ENCODE data around the gene CNTLN. TPM values are rescaled to one million over a fixed set of nuclear protein-coding genes. Genes with fewer than 3 reads are reported as not detected.
"Not testable (repeated sequence)": the region's sequence is repeated elsewhere in the genome, so short reads cannot be mapped to it uniquely, and the experiment has no call there.

The CNTLN gene
- total RNA-seq, 1 donor from 2014 or later = 14.1 TPM

DNA sequence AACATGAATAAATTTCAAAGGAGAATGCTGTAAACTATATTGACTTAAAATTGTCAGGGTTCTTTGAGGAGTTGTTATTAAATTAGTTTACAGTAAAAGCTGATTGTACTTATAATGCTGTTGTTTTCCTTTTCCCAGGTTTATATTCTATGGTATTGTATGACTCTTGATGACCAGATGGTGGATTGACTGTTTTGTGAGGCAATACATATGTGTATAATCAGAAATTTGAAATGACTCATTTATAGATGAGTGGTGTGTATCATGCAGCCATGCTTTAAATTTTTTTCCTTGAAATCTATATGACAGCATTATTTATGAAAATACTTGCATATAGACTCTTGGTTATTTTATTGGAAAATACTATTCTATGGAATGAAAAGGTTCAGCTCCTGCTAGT lies 195.3 kb downstream of the CNTLN start:
- H3K27ac Mint-ChIP-seq = no peak overlapping the region

DNA sequence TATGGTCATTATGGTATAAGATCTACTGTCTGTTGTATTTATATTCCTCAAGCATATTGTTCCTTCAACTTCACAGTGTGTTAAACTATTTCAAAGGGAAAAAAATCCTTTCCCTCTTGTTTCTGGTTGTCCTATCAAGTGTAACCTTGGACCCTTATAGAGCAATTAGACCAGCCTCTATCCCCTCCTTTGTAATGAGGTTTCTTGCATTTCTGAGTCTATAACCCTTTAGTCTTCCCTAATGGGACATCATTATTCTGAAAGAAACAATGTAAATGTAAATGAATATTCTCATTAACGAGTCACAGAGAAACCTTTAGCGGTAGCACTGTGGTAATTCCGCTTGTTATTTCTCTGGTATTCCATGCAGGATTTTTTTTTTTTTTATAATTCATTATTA lies 197.3 kb downstream of the CNTLN start:
- no peaks in the 10 kb centered on the region for H3K9me3 Mint-ChIP-seq
- no peak overlapping the region for H3K27ac Mint-ChIP-seq
- TF ChIP-seq, protein P1, sequence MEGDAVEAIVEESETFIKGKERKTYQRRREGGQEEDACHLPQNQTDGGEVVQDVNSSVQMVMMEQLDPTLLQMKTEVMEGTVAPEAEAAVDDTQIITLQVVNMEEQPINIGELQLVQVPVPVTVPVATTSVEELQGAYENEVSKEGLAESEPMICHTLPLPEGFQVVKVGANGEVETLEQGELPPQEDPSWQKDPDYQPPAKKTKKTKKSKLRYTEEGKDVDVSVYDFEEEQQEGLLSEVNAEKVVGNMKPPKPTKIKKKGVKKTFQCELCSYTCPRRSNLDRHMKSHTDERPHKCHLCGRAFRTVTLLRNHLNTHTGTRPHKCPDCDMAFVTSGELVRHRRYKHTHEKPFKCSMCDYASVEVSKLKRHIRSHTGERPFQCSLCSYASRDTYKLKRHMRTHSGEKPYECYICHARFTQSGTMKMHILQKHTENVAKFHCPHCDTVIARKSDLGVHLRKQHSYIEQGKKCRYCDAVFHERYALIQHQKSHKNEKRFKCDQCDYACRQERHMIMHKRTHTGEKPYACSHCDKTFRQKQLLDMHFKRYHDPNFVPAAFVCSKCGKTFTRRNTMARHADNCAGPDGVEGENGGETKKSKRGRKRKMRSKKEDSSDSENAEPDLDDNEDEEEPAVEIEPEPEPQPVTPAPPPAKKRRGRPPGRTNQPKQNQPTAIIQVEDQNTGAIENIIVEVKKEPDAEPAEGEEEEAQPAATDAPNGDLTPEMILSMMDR (conservative IDR thresholded peaks at IDR 0.05) = no peak
- no peaks in the 10 kb centered on the region for H3K27me3 Mint-ChIP-seq
- no peak overlapping the region for H3K4me3 Mint-ChIP-seq
- no peak for DNase-seq (ENCODE audit: extremely low spot score, unreplicated experiment)
- no peaks in the 10 kb centered on the region for H3K36me3 Mint-ChIP-seq
- H3K4me1 Mint-ChIP-seq (ENCODE audit: unreplicated experiment) = no peaks in the 10 kb centered on the region

More for the DNA sequence above, 195.3 kb downstream of the CNTLN start:
- TF ChIP-seq, protein P1 (conservative IDR thresholded peaks at IDR 0.05) = no peak
- Mint-ChIP-seq H3K4me3 (no peak overlapping the region), H3K4me1 (ENCODE audit: unreplicated experiment) (no peaks in the 10 kb centered on the region), H3K9me3 (no peaks in the 10 kb centered on the region), H3K36me3 (no peaks in the 10 kb centered on the region), H3K27me3 (no peaks in the 10 kb centered on the region)
- DNase-seq (ENCODE audit: extremely low spot score, unreplicated experiment) = no peak

DNA sequence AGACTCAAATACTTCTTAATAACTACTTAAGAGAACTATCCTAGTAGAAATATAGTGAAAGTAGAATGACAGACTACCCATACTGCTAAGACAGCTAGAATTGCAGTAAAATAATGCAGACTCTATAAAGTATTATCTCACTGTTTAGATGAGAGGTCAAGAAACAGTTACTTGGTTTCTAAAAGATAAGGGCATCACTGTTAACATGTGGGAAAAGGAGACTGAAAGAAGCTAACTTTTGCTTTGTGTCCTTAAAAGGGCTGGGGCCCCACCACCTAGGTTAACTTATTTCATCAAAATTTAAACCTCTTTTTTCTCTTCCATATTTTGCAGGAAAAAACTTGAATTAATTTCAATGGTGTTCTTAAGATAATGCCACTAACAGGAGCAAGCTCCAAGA lies 204.3 kb downstream of the CNTLN start:
- TF ChIP-seq, protein P1 (conservative IDR thresholded peaks at IDR 0.05) = no peak
- Mint-ChIP-seq H3K4me3 (no peak overlapping the region), H3K36me3 (peaks cover 4% of the 10 kb centered on the region), H3K27me3 (no peaks in the 10 kb centered on the region), H3K27ac (no peak overlapping the region), H3K9me3 (no peaks in the 10 kb centered on the region), H3K4me1 (ENCODE audit: unreplicated experiment) (no peaks in the 10 kb centered on the region)
- no peak for DNase-seq (ENCODE audit: extremely low spot score, unreplicated experiment)

DNA sequence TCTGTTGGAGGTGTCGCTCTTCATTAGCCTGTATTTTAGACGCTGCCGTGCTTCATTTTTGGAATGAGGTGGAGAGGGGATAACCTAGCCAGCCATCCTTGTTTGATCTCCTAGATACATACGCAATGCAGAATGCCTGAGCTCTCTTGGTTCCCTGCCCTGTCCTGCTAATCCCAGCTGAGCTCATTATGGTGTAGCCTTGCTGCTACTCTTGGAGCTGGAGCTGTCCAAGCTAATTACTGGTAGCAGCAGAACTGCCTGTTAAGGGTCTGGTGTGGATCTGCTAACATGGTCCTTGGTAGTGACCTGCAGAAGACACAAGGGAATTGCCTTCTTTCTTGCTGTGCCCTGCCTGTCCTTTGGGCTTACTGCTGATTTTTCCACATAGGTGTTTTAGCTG lies 207.9 kb downstream of the CNTLN start:
- Mint-ChIP-seq H3K4me3 (no peak overlapping the region), H3K27me3 (no peaks in the 10 kb centered on the region), H3K36me3 (peaks cover 10% of the 10 kb centered on the region), H3K9me3 (no peaks in the 10 kb centered on the region), H3K4me1 (ENCODE audit: unreplicated experiment) (no peaks in the 10 kb centered on the region), H3K27ac (no peak overlapping the region)
- TF ChIP-seq, protein P1 (conservative IDR thresholded peaks at IDR 0.05) = no peak
- DNase-seq (ENCODE audit: extremely low spot score, unreplicated experiment) = no peak

DNA sequence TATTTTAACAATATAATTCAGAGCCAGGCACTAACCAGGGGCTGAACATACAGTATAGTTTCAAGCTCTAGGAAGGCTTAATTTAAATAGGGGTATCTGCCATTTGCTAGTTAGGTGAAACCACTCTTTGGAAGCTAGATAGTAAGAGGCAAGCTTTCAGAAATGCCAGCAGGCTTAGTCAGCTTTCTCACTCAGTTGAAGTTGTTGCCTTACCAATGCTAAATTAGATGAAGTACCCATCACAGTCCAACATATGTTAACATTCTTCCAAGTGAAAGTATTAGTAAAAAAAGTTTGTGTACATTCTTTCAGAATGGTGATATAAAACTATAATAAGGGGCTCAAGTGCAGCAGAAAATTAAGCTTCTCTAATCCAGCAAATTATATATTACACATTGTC lies 215.0 kb downstream of the CNTLN start:
- TF ChIP-seq, protein P1 (conservative IDR thresholded peaks at IDR 0.05) = no peak
- H3K27me3 Mint-ChIP-seq = no peaks in the 10 kb centered on the region
- no peak for DNase-seq (ENCODE audit: extremely low spot score, unreplicated experiment)
- H3K36me3 Mint-ChIP-seq = peaks cover 9% of the 10 kb centered on the region
- no peak overlapping the region for H3K27ac Mint-ChIP-seq
- no peaks in the 10 kb centered on the region for H3K9me3 Mint-ChIP-seq
- H3K4me3 Mint-ChIP-seq = no peak overlapping the region
- no peaks in the 10 kb centered on the region for H3K4me1 Mint-ChIP-seq (ENCODE audit: unreplicated experiment)

DNA sequence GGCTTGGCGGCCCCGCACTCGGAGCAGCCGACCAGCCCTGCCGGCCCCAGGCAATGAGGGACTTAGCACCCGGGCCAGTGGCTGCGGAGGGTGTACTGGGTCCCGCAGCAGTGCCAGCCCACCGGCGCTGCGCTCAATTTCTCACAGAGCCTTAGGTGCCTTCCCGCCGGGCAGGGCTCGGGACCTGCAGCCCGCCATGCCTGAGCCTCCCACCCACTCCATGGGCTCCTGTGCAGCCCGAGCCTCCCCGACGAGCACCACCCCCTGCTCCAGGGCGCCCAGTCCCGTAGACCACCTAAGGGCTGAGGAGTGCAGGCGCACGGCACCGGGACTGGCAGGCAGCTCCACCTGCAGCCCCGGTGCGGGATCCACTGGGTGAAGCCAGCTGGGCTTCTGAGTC lies 219.2 kb downstream of the CNTLN start:
- H3K9me3 Mint-ChIP-seq; H3K4me1 Mint-ChIP-seq (ENCODE audit: unreplicated experiment); H3K27ac Mint-ChIP-seq; H3K4me3 Mint-ChIP-seq; DNase-seq (ENCODE audit: extremely low spot score, unreplicated experiment); H3K27me3 Mint-ChIP-seq; H3K36me3 Mint-ChIP-seq: not testable (repeated sequence)
